ENCODE results near the gene LHFPL5. TPM values are rescaled to one million over a fixed set of nuclear protein-coding genes. Genes with fewer than 3 reads are reported as not detected.
A peak's percentile ranks its signal among the peaks of the same experiment; 100 is the strongest.

LHFPL5 gene
- total RNA-seq, 2 experiments from 2014 or later = not detected

GRCh38 chr6:35759426-35759825 is 45.7 kb upstream of the LHFPL5 start:
- ChIA-PET POLR2A (no interaction called here), CTCF (ENCODE audit: unreplicated experiment) (no interaction called here)
- Histone ChIP-seq H3K27ac (ENCODE audit: low read depth, low read length, poor library complexity, severe bottlenecking) (no peak overlapping the region), H2AFZ (ENCODE audit: low read length) (peak overlapping the region; percentile 55), H3K9me3 (ENCODE audit: low read length) (no peaks in the 10 kb centered on the region), H3K79me2 (ENCODE audit: insufficient read depth, low read depth, low read length) (no peaks in the 10 kb centered on the region), H3K9me2 (ENCODE audit: insufficient read depth, low read length) (no peaks in the 10 kb centered on the region), H4K20me1 (ENCODE audit: insufficient read depth, low read length) (no peaks in the 10 kb centered on the region), H3K36me3 (ENCODE audit: insufficient read depth, low read length) (no peaks in the 10 kb centered on the region), H3K4me2 (ENCODE audit: low read length) (peak overlapping the region; percentile 5; the same call in 1 of the 2 replicates), H3K4me3 (ENCODE audit: low read depth, low read length, poor library complexity, severe bottlenecking) (no peak overlapping the region), H3K4me1 (ENCODE audit: insufficient read depth, low read length, poor library complexity, severe bottlenecking) (peaks cover 29% of the 10 kb centered on the region)
- intact Hi-C loops (cut with micrococcal nuclease; ENCODE audit: unreplicated experiment) = loop anchor here (5.0 to 10.0 kb wide), 2 partner anchors 195 to 237 kb away; no protein-coding TSS in a partner anchor
- peak; percentile 34 for DNase-seq (ENCODE audit: low spot score)
- TF ChIP-seq CTCF (conservative IDR thresholded peaks at IDR 0.05; ENCODE audit: low read length) (no peak), EZH2phosphoT487 (IDR thresholded peaks at IDR 0.05; ENCODE audit: borderline replicate concordance, low read depth, low read length) (no peak)
- BruUV-seq (replicated peaks) = no TSS peak

- DNase-seq (ENCODE audit: low spot score) = no peak
- peaks cover 12% of the 10 kb centered on the region for H3K4me1 ChIP-seq (ENCODE audit: insufficient read depth, low read length, poor library complexity, severe bottlenecking)
- H3K9me2 ChIP-seq (ENCODE audit: insufficient read depth, low read length) = no peaks in the 10 kb centered on the region
- ChIA-PET POLR2A (no interaction called here), CTCF (ENCODE audit: unreplicated experiment) (no interaction called here)
- no TSS peak for BruUV-seq (replicated peaks)
- no peak overlapping the region for H2AFZ ChIP-seq (ENCODE audit: low read length)
- no peak overlapping the region for H3K4me2 ChIP-seq (ENCODE audit: low read length)
- H3K4me3 ChIP-seq (ENCODE audit: low read depth, low read length, poor library complexity, severe bottlenecking) = no peak overlapping the region
- H3K9me3 ChIP-seq (ENCODE audit: low read length) = no peaks in the 10 kb centered on the region
- no peaks in the 10 kb centered on the region for H3K36me3 ChIP-seq (ENCODE audit: insufficient read depth, low read length)
- no peaks in the 10 kb centered on the region for H4K20me1 ChIP-seq (ENCODE audit: insufficient read depth, low read length)
- H3K79me2 ChIP-seq (ENCODE audit: insufficient read depth, low read depth, low read length) = no peaks in the 10 kb centered on the region
- intact Hi-C loops (cut with micrococcal nuclease; ENCODE audit: unreplicated experiment) = no loop called here
- TF ChIP-seq EZH2phosphoT487 (IDR thresholded peaks at IDR 0.05; ENCODE audit: borderline replicate concordance, low read depth, low read length) (no peak), CTCF (conservative IDR thresholded peaks at IDR 0.05; ENCODE audit: low read length) (no peak)
- no peak overlapping the region for H3K27ac ChIP-seq (ENCODE audit: low read depth, low read length, poor library complexity, severe bottlenecking)
These were observed 39.4 kb upstream of the LHFPL5 start for GRCh38 chr6:35765739-35766138.

GRCh38 chr6:35769211-35769610 is 35.9 kb upstream of the LHFPL5 start:
- H3K4me2 ChIP-seq (ENCODE audit: low read length) = no peak overlapping the region
- DNase-seq (ENCODE audit: low spot score) = no peak
- ChIA-PET CTCF (ENCODE audit: unreplicated experiment) (no interaction called here), POLR2A (interaction anchor here (0.6 kb wide), 1 partner anchor 178 kb away, joined by 3 read pairs; no protein-coding TSS in a partner anchor)
- peaks cover 16% of the 10 kb centered on the region for H3K4me1 ChIP-seq (ENCODE audit: insufficient read depth, low read length, poor library complexity, severe bottlenecking)
- TF ChIP-seq EZH2phosphoT487 (IDR thresholded peaks at IDR 0.05; ENCODE audit: borderline replicate concordance, low read depth, low read length) (no peak), CTCF (conservative IDR thresholded peaks at IDR 0.05; ENCODE audit: low read length) (no peak)
- H2AFZ ChIP-seq (ENCODE audit: low read length) = no peak overlapping the region
- no peak overlapping the region for H3K27ac ChIP-seq (ENCODE audit: low read depth, low read length, poor library complexity, severe bottlenecking)
- no peaks in the 10 kb centered on the region for H4K20me1 ChIP-seq (ENCODE audit: insufficient read depth, low read length)
- no peaks in the 10 kb centered on the region for H3K79me2 ChIP-seq (ENCODE audit: insufficient read depth, low read depth, low read length)
- BruUV-seq (replicated peaks) = no TSS peak
- H3K36me3 ChIP-seq (ENCODE audit: insufficient read depth, low read length) = no peaks in the 10 kb centered on the region
- H3K9me2 ChIP-seq (ENCODE audit: insufficient read depth, low read length) = no peaks in the 10 kb centered on the region
- no peak overlapping the region for H3K4me3 ChIP-seq (ENCODE audit: low read depth, low read length, poor library complexity, severe bottlenecking)
- no peaks in the 10 kb centered on the region for H3K9me3 ChIP-seq (ENCODE audit: low read length)
- intact Hi-C loops (cut with micrococcal nuclease; ENCODE audit: unreplicated experiment) = no loop called here

All from OCI-LY7 (cell line).